ENCODE measurements around the gene KIAA1217.

Gene KIAA1217

GRCh38 chr10:24272374-24272773 lies 63.4 kb downstream of the KIAA1217 start:
- no peak overlapping the region for H3K27ac ChIP-seq (ENCODE audit: low read length)
- H3K36me3 ChIP-seq (ENCODE audit: insufficient read depth, low read depth, low read length): 0 out of 2 replicates have a peak, but pooled peaks cover 5% of the 10 kb centered on the region
- H3K4me1 ChIP-seq (ENCODE audit: insufficient read depth, low read length): no peaks in the 10 kb centered on the region
- H3K27me3 ChIP-seq (ENCODE audit: insufficient read depth, low read length): no peaks in the 10 kb centered on the region
- H3K9me3 ChIP-seq (ENCODE audit: insufficient read depth, low read depth, low read length): no peaks in the 10 kb centered on the region
- H3K4me3 ChIP-seq (ENCODE audit: low read length): no peak overlapping the region
- H3K9ac ChIP-seq (ENCODE audit: low read depth, low read length): no peak overlapping the region

- no peak overlapping the region for H3K27ac ChIP-seq (ENCODE audit: low read length)
- no peaks in the 10 kb centered on the region for H3K27me3 ChIP-seq (ENCODE audit: insufficient read depth, low read length)
- H3K36me3 ChIP-seq (ENCODE audit: insufficient read depth, low read depth, low read length): no peaks in the 10 kb centered on the region
- no peak overlapping the region for H3K4me3 ChIP-seq (ENCODE audit: low read length)
- no peak overlapping the region for H3K9ac ChIP-seq (ENCODE audit: low read depth, low read length)
- H3K9me3 ChIP-seq (ENCODE audit: insufficient read depth, low read depth, low read length): no peaks in the 10 kb centered on the region
- H3K4me1 ChIP-seq (ENCODE audit: insufficient read depth, low read length): no peaks in the 10 kb centered on the region
Measured at GRCh38 chr10:24277277-24277676, 68.3 kb downstream of the KIAA1217 start.

GRCh38 chr10:24277771-24278170 lies 68.8 kb downstream of the KIAA1217 start:
- no peaks in the 10 kb centered on the region for H3K9me3 ChIP-seq (ENCODE audit: insufficient read depth, low read depth, low read length)
- no peaks in the 10 kb centered on the region for H3K36me3 ChIP-seq (ENCODE audit: insufficient read depth, low read depth, low read length)
- H3K27ac ChIP-seq (ENCODE audit: low read length): no peak overlapping the region
- H3K4me1 ChIP-seq (ENCODE audit: insufficient read depth, low read length): no peaks in the 10 kb centered on the region
- H3K9ac ChIP-seq (ENCODE audit: low read depth, low read length): no peak overlapping the region
- no peak overlapping the region for H3K4me3 ChIP-seq (ENCODE audit: low read length)
- H3K27me3 ChIP-seq (ENCODE audit: insufficient read depth, low read length): no peaks in the 10 kb centered on the region

- Histone ChIP-seq H3K9ac (ENCODE audit: low read depth, low read length) (no peak overlapping the region), H3K27me3 (ENCODE audit: insufficient read depth, low read length) (no peaks in the 10 kb centered on the region), H3K4me3 (ENCODE audit: low read length) (no peak overlapping the region), H3K27ac (ENCODE audit: low read length) (no peak overlapping the region), H3K4me1 (ENCODE audit: insufficient read depth, low read length) (no peaks in the 10 kb centered on the region), H3K36me3 (ENCODE audit: insufficient read depth, low read depth, low read length) (no peaks in the 10 kb centered on the region), H3K9me3 (ENCODE audit: insufficient read depth, low read depth, low read length) (no peaks in the 10 kb centered on the region)
Measured at GRCh38 chr10:24278176-24278889, 69.4 kb downstream of the KIAA1217 start.

- Histone ChIP-seq H3K27ac (ENCODE audit: low read length) (no peak overlapping the region), H3K27me3 (ENCODE audit: insufficient read depth, low read length) (no peaks in the 10 kb centered on the region), H3K4me3 (ENCODE audit: low read length) (no peak overlapping the region), H3K4me1 (ENCODE audit: insufficient read depth, low read length) (no peaks in the 10 kb centered on the region), H3K9me3 (ENCODE audit: insufficient read depth, low read depth, low read length) (no peaks in the 10 kb centered on the region), H3K9ac (ENCODE audit: low read depth, low read length) (no peak overlapping the region), H3K36me3 (ENCODE audit: insufficient read depth, low read depth, low read length) (no peaks in the 10 kb centered on the region)
Measured at GRCh38 chr10:24279166-24279565, 70.2 kb downstream of the KIAA1217 start.

GRCh38 chr10:24287559-24288195 lies 78.7 kb downstream of the KIAA1217 start:
- no peak overlapping the region for H3K27ac ChIP-seq (ENCODE audit: low read length)
- H3K36me3 ChIP-seq (ENCODE audit: insufficient read depth, low read depth, low read length): peaks cover 11% of the 10 kb centered on the region
- peaks cover 9% of the 10 kb centered on the region for H3K9me3 ChIP-seq (ENCODE audit: insufficient read depth, low read depth, low read length)
- no peaks in the 10 kb centered on the region for H3K27me3 ChIP-seq (ENCODE audit: insufficient read depth, low read length)
- H3K4me3 ChIP-seq (ENCODE audit: low read length): no peak overlapping the region
- no peak overlapping the region for H3K9ac ChIP-seq (ENCODE audit: low read depth, low read length)
- no peaks in the 10 kb centered on the region for H3K4me1 ChIP-seq (ENCODE audit: insufficient read depth, low read length)

GRCh38 chr10:24288581-24288980 lies 79.6 kb downstream of the KIAA1217 start:
- Histone ChIP-seq H3K9ac (ENCODE audit: low read depth, low read length) (no peak overlapping the region; the same call in 1 of the 2 replicates), H3K9me3 (ENCODE audit: insufficient read depth, low read depth, low read length) (peaks cover 9% of the 10 kb centered on the region), H3K27me3 (ENCODE audit: insufficient read depth, low read length) (no peaks in the 10 kb centered on the region), H3K4me3 (ENCODE audit: low read length) (no peak overlapping the region), H3K36me3 (ENCODE audit: insufficient read depth, low read depth, low read length) (peaks cover 11% of the 10 kb centered on the region), H3K4me1 (ENCODE audit: insufficient read depth, low read length) (no peaks in the 10 kb centered on the region), H3K27ac (ENCODE audit: low read length) (no peak overlapping the region)

GRCh38 chr10:24289235-24289634 lies 80.3 kb downstream of the KIAA1217 start:
- Histone ChIP-seq H3K27ac (ENCODE audit: low read length) (no peak overlapping the region), H3K27me3 (ENCODE audit: insufficient read depth, low read length) (no peaks in the 10 kb centered on the region), H3K9ac (ENCODE audit: low read depth, low read length) (no peak overlapping the region), H3K4me1 (ENCODE audit: insufficient read depth, low read length) (no peaks in the 10 kb centered on the region), H3K9me3 (ENCODE audit: insufficient read depth, low read depth, low read length) (peaks cover 9% of the 10 kb centered on the region), H3K36me3 (ENCODE audit: insufficient read depth, low read depth, low read length) (peaks cover 11% of the 10 kb centered on the region), H3K4me3 (ENCODE audit: low read length) (no peak overlapping the region)

- Histone ChIP-seq H3K36me3 (ENCODE audit: insufficient read depth, low read depth, low read length) (peaks cover 11% of the 10 kb centered on the region), H3K27me3 (ENCODE audit: insufficient read depth, low read length) (no peaks in the 10 kb centered on the region), H3K9me3 (ENCODE audit: insufficient read depth, low read depth, low read length) (peaks cover 9% of the 10 kb centered on the region), H3K27ac (ENCODE audit: low read length) (no peak overlapping the region), H3K4me1 (ENCODE audit: insufficient read depth, low read length) (no peaks in the 10 kb centered on the region), H3K9ac (ENCODE audit: low read depth, low read length) (no peak overlapping the region), H3K4me3 (ENCODE audit: low read length) (no peak overlapping the region)
Measured at GRCh38 chr10:24292304-24293293, 83.7 kb downstream of the KIAA1217 start.

GRCh38 chr10:24299578-24300260 lies 90.8 kb downstream of the KIAA1217 start:
- Histone ChIP-seq H3K9ac (ENCODE audit: low read depth, low read length) (no peak overlapping the region), H3K27ac (ENCODE audit: low read length) (no peak overlapping the region), H3K9me3 (ENCODE audit: insufficient read depth, low read depth, low read length) (no peaks in the 10 kb centered on the region), H3K4me1 (ENCODE audit: insufficient read depth, low read length) (no peaks in the 10 kb centered on the region), H3K36me3 (ENCODE audit: insufficient read depth, low read depth, low read length) (no peaks in the 10 kb centered on the region), H3K27me3 (ENCODE audit: insufficient read depth, low read length) (no peaks in the 10 kb centered on the region), H3K4me3 (ENCODE audit: low read length) (no peak overlapping the region)

Measured in iPS-20b (cell line).